ENCODE results near the gene GIMAP1. TPM values are rescaled to one million over a fixed set of nuclear protein-coding genes. Genes with fewer than 3 reads are reported as not detected.

GIMAP1 gene
- total RNA-seq, 1 donor from 2014 or later = not detected

- no peak for DNase-seq (ENCODE audit: extremely low spot score, unreplicated experiment)
- H3K4me1 Mint-ChIP-seq (ENCODE audit: unreplicated experiment) = no peaks in the 10 kb centered on the region
- peaks cover 16% of the 10 kb centered on the region for H3K9me3 Mint-ChIP-seq (ENCODE audit: unreplicated experiment)
- no peak overlapping the region for H3K4me3 Mint-ChIP-seq (ENCODE audit: unreplicated experiment)
- H3K27me3 Mint-ChIP-seq (ENCODE audit: unreplicated experiment) = no peaks in the 10 kb centered on the region
- H3K36me3 Mint-ChIP-seq (ENCODE audit: unreplicated experiment) = no peaks in the 10 kb centered on the region
- no peak overlapping the region for H3K27ac Mint-ChIP-seq (ENCODE audit: unreplicated experiment)
- no peak for TF ChIP-seq CTCF (IDR thresholded peaks at IDR 0.05)
Measured at GRCh38 chr7:150727381-150727780, 11.0 kb downstream of the GIMAP1 start.

- DNase-seq (ENCODE audit: extremely low spot score, unreplicated experiment) = no peak
- H3K9me3 Mint-ChIP-seq (ENCODE audit: unreplicated experiment) = peaks cover 16% of the 10 kb centered on the region
- H3K4me3 Mint-ChIP-seq (ENCODE audit: unreplicated experiment) = no peak overlapping the region
- no peaks in the 10 kb centered on the region for H3K27me3 Mint-ChIP-seq (ENCODE audit: unreplicated experiment)
- TF ChIP-seq CTCF (IDR thresholded peaks at IDR 0.05) = no peak
- H3K36me3 Mint-ChIP-seq (ENCODE audit: unreplicated experiment) = no peaks in the 10 kb centered on the region
- H3K27ac Mint-ChIP-seq (ENCODE audit: unreplicated experiment) = no peak overlapping the region
- no peaks in the 10 kb centered on the region for H3K4me1 Mint-ChIP-seq (ENCODE audit: unreplicated experiment)
Measured at GRCh38 chr7:150728011-150728410, 11.6 kb downstream of the GIMAP1 start.

- Mint-ChIP-seq H3K9me3 (ENCODE audit: unreplicated experiment) (peaks cover 16% of the 10 kb centered on the region), H3K36me3 (ENCODE audit: unreplicated experiment) (no peaks in the 10 kb centered on the region), H3K27me3 (ENCODE audit: unreplicated experiment) (no peaks in the 10 kb centered on the region), H3K4me1 (ENCODE audit: unreplicated experiment) (no peaks in the 10 kb centered on the region), H3K27ac (ENCODE audit: unreplicated experiment) (no peak overlapping the region), H3K4me3 (ENCODE audit: unreplicated experiment) (no peak overlapping the region)
- TF ChIP-seq CTCF (IDR thresholded peaks at IDR 0.05) = no peak
- DNase-seq (ENCODE audit: extremely low spot score, unreplicated experiment) = no peak
Measured at GRCh38 chr7:150728609-150729008, 12.2 kb downstream of the GIMAP1 start.

GRCh38 chr7:150731916-150732315 lies 15.5 kb downstream of the GIMAP1 start:
- Mint-ChIP-seq H3K4me1 (ENCODE audit: unreplicated experiment) (no peaks in the 10 kb centered on the region), H3K4me3 (ENCODE audit: unreplicated experiment) (no peak overlapping the region), H3K27me3 (ENCODE audit: unreplicated experiment) (no peaks in the 10 kb centered on the region), H3K9me3 (ENCODE audit: unreplicated experiment) (peaks cover 16% of the 10 kb centered on the region), H3K27ac (ENCODE audit: unreplicated experiment) (no peak overlapping the region), H3K36me3 (ENCODE audit: unreplicated experiment) (no peaks in the 10 kb centered on the region)
- no peak for TF ChIP-seq CTCF (IDR thresholded peaks at IDR 0.05)
- no peak for DNase-seq (ENCODE audit: extremely low spot score, unreplicated experiment)

GRCh38 chr7:150732786-150733481 lies 16.5 kb downstream of the GIMAP1 start:
- H3K36me3 Mint-ChIP-seq (ENCODE audit: unreplicated experiment) = no peaks in the 10 kb centered on the region
- no peak overlapping the region for H3K27ac Mint-ChIP-seq (ENCODE audit: unreplicated experiment)
- peaks cover 9% of the 10 kb centered on the region for H3K9me3 Mint-ChIP-seq (ENCODE audit: unreplicated experiment)
- DNase-seq (ENCODE audit: extremely low spot score, unreplicated experiment) = no peak
- H3K4me1 Mint-ChIP-seq (ENCODE audit: unreplicated experiment) = no peaks in the 10 kb centered on the region
- H3K27me3 Mint-ChIP-seq (ENCODE audit: unreplicated experiment) = no peaks in the 10 kb centered on the region
- TF ChIP-seq CTCF (IDR thresholded peaks at IDR 0.05) = no peak
- H3K4me3 Mint-ChIP-seq (ENCODE audit: unreplicated experiment) = no peak overlapping the region
